GM12872 (cell line): ENCODE results near the gene EMX1.

Experiments used
- CTCF ChIP-seq: IDR thresholded peaks from 3 replicates; pipeline ENCODE4 v1.5.1; 2011; ENCODE audit warnings: low read depth, mild to moderate bottlenecking, low read length, moderate library complexity; ENCODE audit not compliant: insufficient read depth

EMX1 gene

DNA sequence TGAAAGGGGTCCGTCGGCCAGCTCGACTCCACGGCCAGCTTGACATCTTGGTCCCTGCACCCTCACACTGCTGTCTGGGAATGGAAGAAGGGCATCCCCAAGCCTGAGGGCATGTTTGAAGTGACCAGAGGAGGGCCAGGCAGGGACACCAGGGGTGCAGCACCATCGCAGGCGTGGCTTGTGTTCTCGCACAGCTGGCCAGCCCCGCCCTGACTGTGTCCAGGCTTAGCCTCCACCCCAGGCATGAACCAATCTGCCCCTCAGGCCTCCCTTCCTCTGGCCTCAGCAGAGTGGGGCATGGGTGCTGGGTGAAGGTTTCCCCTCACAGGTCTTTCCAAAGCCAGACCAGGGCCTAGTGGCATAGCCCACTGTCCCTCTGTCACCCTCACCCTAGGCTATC is 25.0 kb downstream of the EMX1 start:
- no peak for TF ChIP-seq CTCF

- no peak for TF ChIP-seq CTCF
Observed at GRCh38 chr2:72942881-72943418, 25.6 kb downstream of the EMX1 start.

DNA sequence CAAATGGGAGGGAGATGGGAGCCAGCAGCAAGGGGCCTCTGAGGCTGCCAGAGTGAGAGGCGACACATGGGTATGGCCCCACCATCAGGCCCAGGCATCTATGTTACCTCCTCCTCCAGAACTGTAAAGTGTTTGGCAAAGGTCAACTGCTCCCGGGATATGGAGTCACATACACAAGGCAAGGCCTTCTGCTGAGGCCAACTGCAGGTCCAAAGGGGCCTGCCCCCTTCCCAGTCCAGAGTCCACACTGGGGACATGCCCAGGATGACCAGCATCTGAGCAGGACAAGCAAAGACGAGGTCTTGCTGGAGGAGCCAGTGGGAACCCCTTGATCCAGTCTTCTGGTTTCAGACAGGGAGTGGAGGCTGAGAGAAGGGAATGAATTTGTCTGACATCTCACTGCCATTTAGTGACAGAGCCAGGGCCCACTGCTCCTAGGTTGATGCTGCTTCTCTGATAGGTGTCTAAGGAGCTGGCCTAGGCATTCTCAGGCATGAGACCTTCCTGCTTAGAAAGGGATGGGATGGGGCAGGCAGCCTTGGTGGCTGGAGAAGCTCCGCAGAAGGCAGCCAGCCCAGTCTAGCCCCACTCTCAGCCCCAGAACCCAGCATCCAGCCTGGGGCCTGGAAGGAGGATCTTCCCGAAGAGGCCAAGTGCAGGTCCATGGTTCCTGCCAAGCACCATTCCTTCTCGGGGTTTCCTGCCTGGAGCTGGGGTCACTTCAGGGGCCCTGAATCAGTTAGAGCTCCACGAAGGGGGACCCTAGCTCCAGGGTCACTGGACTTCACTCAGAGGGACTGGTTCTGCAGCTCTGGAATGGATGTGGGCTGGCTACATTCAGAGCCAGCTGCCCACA is 26.4 kb downstream of the EMX1 start:
- no peak for TF ChIP-seq CTCF

- TF ChIP-seq CTCF, result no peak
Observed at GRCh38 chr2:72944804-72945449, 27.6 kb downstream of the EMX1 start.

GRCh38 chr2:72945450-72946019 is 28.2 kb downstream of the EMX1 start:
- TF ChIP-seq CTCF, result no peak

DNA sequence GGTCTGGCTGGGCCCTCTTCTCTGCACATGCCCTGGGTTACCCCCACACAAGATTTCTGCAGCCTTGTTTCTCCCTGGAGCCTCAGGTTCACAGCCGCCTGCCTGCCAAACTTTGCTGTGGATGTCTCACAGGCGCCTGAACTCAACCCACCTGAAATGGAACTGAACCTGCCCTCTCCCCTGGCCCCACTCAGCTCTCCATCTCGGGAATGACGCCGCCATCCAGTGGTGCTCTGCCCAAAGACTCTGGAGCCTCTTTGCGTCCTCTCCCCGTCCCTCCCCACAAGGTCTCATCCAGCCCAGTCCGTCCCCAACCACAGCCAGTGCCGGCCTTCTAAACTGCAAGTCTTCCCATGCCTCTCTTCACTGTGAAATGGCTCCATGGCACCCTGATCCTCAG is 29.1 kb downstream of the EMX1 start:
- no peak for TF ChIP-seq CTCF
